DOHH2 (cell line): ENCODE measurements around the gene PRSS53.

ENCODE experiments used
- H3F3A ChIP-seq: fragments of 200-600 bp; sonication (generic), shearing (Covaris generic); 2 replicates; pipeline ENCODE4 v1.6.0; 2016; ENCODE audit warnings: antibody characterized with exemption, mild to moderate bottlenecking; ENCODE audit not compliant: control insufficient read depth, insufficient read depth
- H3K27ac ChIP-seq: fragments of 200-600 bp; sonication (generic); 2 replicates; pipeline ENCODE4 v1.5.1; 2014; ENCODE audit warnings: low read depth, mild to moderate bottlenecking, low read length, moderate library complexity
- H3K27me3 ChIP-seq: fragments of 200-600 bp; sonication (generic); 2 replicates; pipeline ENCODE4 v1.6.1; 2014; ENCODE audit warnings: mild to moderate bottlenecking, low read length, mixed read lengths; ENCODE audit not compliant: control insufficient read depth
- H3K36me3 ChIP-seq: fragments of 200-600 bp; sonication (generic); 2 replicates; pipeline ENCODE4 v1.6.1; 2014; ENCODE audit warnings: mild to moderate bottlenecking, low read length, moderate library complexity, mixed read lengths; ENCODE audit not compliant: control insufficient read depth
- H3K4me1 ChIP-seq: fragments of 200-600 bp; sonication (generic); 2 replicates; pipeline ENCODE4 v1.6.1; 2014; ENCODE audit warnings: mild to moderate bottlenecking, low read length, mixed read lengths; ENCODE audit not compliant: control insufficient read depth
- H3K4me2 ChIP-seq: fragments of 200-600 bp; sonication (generic); 2 replicates; pipeline ENCODE4 v1.6.0; 2014; ENCODE audit warnings: mild to moderate bottlenecking, low read length, moderate library complexity
- H3K4me3 ChIP-seq: fragments of 200-600 bp; sonication (generic); 2 replicates; pipeline ENCODE4 v1.5.1; 2014; ENCODE audit warnings: mild to moderate bottlenecking, low read length, mixed read lengths
- H3K79me2 ChIP-seq: fragments of 200-600 bp; sonication (generic); 2 replicates; pipeline ENCODE4 v1.6.1; 2014; ENCODE audit warnings: mild to moderate bottlenecking, low read length, mixed read lengths; ENCODE audit not compliant: control insufficient read depth
- H3K9me2 ChIP-seq: fragments of 200-600 bp; sonication (generic); replicated peaks from 2 replicates; pipeline ENCODE4 v1.6.1; 2014; ENCODE audit warnings: mild to moderate bottlenecking, low read length, mixed read lengths; ENCODE audit not compliant: control insufficient read depth
- H3K9me3 ChIP-seq: fragments of 200-600 bp; sonication (generic); 2 replicates; pipeline ENCODE4 v1.6.1; 2014; ENCODE audit warnings: antibody characterized with exemption, low read length, mixed read lengths; ENCODE audit not compliant: control insufficient read depth, insufficient read depth
- H4K20me1 ChIP-seq: fragments of 200-600 bp; sonication (generic); 2 replicates; pipeline ENCODE4 v1.6.0; 2014; ENCODE audit warnings: low read depth, mild to moderate bottlenecking, antibody characterized with exemption, low read length, moderate library complexity; ENCODE audit not compliant: control insufficient read depth, insufficient read depth
- EZH2phosphoT487 ChIP-seq: fragments of 200-600 bp; sonication (generic); IDR thresholded peaks from 2 replicates; pipeline ENCODE4 v1.6.1; 2017; ENCODE audit warnings: borderline replicate concordance, mild to moderate bottlenecking, antibody characterized with exemption, low read length, moderate library complexity, mixed read lengths
- TF ChIP-seq, protein P1 (sequence below): fragments of 200-600 bp; sonication (generic); IDR thresholded peaks from one replicate; pipeline ENCODE4 v1.5.1; 2014; ENCODE audit warnings: antibody characterized with exemption, mild to moderate bottlenecking, low read depth, low read length; ENCODE audit not compliant: poor library complexity, severe bottlenecking

Gene PRSS53

DNA sequence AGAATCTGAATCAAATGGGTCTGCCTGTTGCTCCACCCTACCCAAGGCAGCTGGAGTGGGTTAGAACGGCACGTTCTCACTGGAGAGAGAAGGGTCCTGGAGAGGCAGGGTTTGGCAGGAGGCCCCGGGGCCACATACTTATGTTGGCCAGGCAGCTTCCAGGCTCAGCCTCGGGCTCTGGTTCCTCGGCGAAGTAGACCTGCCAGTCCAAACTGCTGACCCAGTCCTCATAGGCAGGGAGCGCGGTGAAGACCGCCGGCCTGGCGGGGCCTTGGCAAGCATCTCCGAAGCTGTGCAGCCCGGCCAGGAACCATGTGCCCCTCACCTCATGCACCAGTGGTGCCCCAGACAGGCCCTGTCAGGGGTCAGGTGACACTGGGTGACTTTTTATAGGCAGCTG lies 4.8 kb downstream of the PRSS53 start:
- Histone ChIP-seq H3K79me2 (peaks cover 23% of the 10 kb centered on the region), H3F3A (no peaks in the 10 kb centered on the region), H3K9me2 (no peaks in the 10 kb centered on the region), H3K27me3 (no peaks in the 10 kb centered on the region), H4K20me1 (0 out of 2 replicates have a peak, but pooled peaks cover 4% of the 10 kb centered on the region), H3K4me3 (no peak overlapping the region), H3K27ac (no peak overlapping the region), H3K4me2 (no peak overlapping the region), H3K9me3 (no peaks in the 10 kb centered on the region), H3K4me1 (peaks cover 3% of the 10 kb centered on the region; the same call in 1 of the 2 replicates), H3K36me3 (peaks cover 64% of the 10 kb centered on the region)
- no peak for TF ChIP-seq EZH2phosphoT487
- TF ChIP-seq, protein P1, sequence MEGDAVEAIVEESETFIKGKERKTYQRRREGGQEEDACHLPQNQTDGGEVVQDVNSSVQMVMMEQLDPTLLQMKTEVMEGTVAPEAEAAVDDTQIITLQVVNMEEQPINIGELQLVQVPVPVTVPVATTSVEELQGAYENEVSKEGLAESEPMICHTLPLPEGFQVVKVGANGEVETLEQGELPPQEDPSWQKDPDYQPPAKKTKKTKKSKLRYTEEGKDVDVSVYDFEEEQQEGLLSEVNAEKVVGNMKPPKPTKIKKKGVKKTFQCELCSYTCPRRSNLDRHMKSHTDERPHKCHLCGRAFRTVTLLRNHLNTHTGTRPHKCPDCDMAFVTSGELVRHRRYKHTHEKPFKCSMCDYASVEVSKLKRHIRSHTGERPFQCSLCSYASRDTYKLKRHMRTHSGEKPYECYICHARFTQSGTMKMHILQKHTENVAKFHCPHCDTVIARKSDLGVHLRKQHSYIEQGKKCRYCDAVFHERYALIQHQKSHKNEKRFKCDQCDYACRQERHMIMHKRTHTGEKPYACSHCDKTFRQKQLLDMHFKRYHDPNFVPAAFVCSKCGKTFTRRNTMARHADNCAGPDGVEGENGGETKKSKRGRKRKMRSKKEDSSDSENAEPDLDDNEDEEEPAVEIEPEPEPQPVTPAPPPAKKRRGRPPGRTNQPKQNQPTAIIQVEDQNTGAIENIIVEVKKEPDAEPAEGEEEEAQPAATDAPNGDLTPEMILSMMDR = no peak

DNA sequence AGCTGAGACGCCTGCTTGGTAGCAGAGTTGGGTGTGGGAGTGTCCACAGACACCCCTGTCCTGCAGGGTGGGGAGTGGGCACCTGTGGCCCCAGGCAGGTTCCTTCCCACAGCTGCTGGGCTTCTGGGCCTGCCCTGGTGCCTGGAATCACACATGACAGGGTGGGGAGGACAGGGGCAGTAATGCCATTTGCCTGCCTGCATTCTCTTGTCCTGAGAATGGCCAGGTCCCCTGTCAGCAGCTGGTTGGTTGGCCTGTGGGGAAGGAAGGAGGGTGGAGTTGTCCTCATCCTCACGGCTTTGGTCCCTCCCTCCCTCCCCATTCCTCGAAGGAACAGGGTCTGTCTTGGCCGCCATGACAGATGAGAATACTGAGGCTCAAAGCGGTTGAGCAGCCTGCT lies 5.2 kb downstream of the PRSS53 start:
- H3K4me1 ChIP-seq = peaks cover 3% of the 10 kb centered on the region; the same call in 1 of the 2 replicates
- H3K27me3 ChIP-seq = no peaks in the 10 kb centered on the region
- no peak overlapping the region for H3K27ac ChIP-seq
- no peaks in the 10 kb centered on the region for H3F3A ChIP-seq
- H3K9me3 ChIP-seq = no peaks in the 10 kb centered on the region
- H3K4me2 ChIP-seq = no peak overlapping the region
- no peak overlapping the region for H3K4me3 ChIP-seq
- 0 out of 2 replicates have a peak, but pooled peaks cover 4% of the 10 kb centered on the region for H4K20me1 ChIP-seq
- no peak for TF ChIP-seq EZH2phosphoT487
- TF ChIP-seq, protein P1 = no peak
- H3K36me3 ChIP-seq = peaks cover 65% of the 10 kb centered on the region
- H3K79me2 ChIP-seq = peaks cover 27% of the 10 kb centered on the region
- no peaks in the 10 kb centered on the region for H3K9me2 ChIP-seq

DNA sequence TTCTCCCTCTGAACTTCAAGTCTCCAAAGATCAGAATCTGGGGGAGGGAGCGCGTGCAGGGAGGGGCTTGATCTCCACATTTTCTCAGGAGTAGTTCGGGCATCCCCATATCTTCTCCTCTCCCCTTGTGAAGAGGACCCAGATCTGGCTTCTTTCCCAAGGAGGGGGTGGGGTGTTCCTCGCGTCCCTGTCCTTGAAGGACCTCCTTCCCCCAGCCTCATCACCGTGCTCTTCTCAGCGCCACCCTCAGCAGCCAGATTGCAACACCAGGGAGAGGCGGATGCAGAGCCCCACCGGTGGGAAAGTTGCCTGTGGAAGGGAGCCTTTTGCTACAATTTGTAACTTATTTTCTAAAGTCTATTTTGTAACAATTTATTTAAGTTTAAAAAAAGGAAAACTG lies 5.7 kb downstream of the PRSS53 start:
- H3K4me2 ChIP-seq = no peak overlapping the region
- no peaks in the 10 kb centered on the region for H3K9me3 ChIP-seq
- H3K4me1 ChIP-seq = peaks cover 3% of the 10 kb centered on the region; the same call in 1 of the 2 replicates
- H3F3A ChIP-seq = no peaks in the 10 kb centered on the region
- H3K27ac ChIP-seq = no peak overlapping the region
- 0 out of 2 replicates have a peak, but pooled peaks cover 4% of the 10 kb centered on the region for H4K20me1 ChIP-seq
- peaks cover 32% of the 10 kb centered on the region for H3K79me2 ChIP-seq
- peaks cover 69% of the 10 kb centered on the region for H3K36me3 ChIP-seq
- no peaks in the 10 kb centered on the region for H3K9me2 ChIP-seq
- TF ChIP-seq, protein P1 = no peak
- TF ChIP-seq EZH2phosphoT487 = no peak
- H3K27me3 ChIP-seq = no peaks in the 10 kb centered on the region
- no peak overlapping the region for H3K4me3 ChIP-seq
